Ishikawa (cell line): Measurements from ENCODE around the gene EID1.

ENCODE experiments used
- CEBPB ChIP-seq: IDR thresholded peaks from 2 replicates; pipeline ENCODE4 v1.6.1; 2012
- CREB1 ChIP-seq: IDR thresholded peaks from 2 replicates; pipeline ENCODE4 v1.6.1; 2012; ENCODE audit warnings: low read depth
- EGR1 ChIP-seq: IDR thresholded peaks from 2 replicates; pipeline ENCODE4 v1.6.1; 2012
- EP300 ChIP-seq: IDR thresholded peaks from 2 replicates; pipeline ENCODE4 v1.6.1; 2012; ENCODE audit warnings: borderline replicate concordance
- FOXM1 ChIP-seq: IDR thresholded peaks from 2 replicates; pipeline ENCODE4 v1.6.1; 2012; ENCODE audit warnings: low read depth, borderline replicate concordance
- MAX ChIP-seq: IDR thresholded peaks from 2 replicates; pipeline ENCODE4 v1.6.1; 2012
- NFIC ChIP-seq: IDR thresholded peaks from 2 replicates; pipeline ENCODE4 v1.6.1; 2012
- RAD21 ChIP-seq: IDR thresholded peaks from 2 replicates; pipeline ENCODE4 v1.6.1; 2012; ENCODE audit warnings: low read depth
- TAF1 ChIP-seq: IDR thresholded peaks from 2 replicates; pipeline ENCODE4 v1.6.1; 2012; ENCODE audit warnings: low read depth, mild to moderate bottlenecking
- TCF12 ChIP-seq: IDR thresholded peaks from 2 replicates; pipeline ENCODE4 v1.6.1; 2012; ENCODE audit warnings: low read depth
- TEAD4 ChIP-seq: IDR thresholded peaks from 2 replicates; pipeline ENCODE4 v1.6.1; 2012
- YY1 ChIP-seq: IDR thresholded peaks from 2 replicates; pipeline ENCODE4 v1.6.1; 2012; ENCODE audit warnings: low read depth
- ZBTB7A ChIP-seq: IDR thresholded peaks from 2 replicates; pipeline ENCODE4 v1.6.1; 2012; ENCODE audit warnings: low read depth
- TF ChIP-seq, protein P1 (sequence below): IDR thresholded peaks from 2 replicates; pipeline ENCODE4 v1.6.1; 2012; ENCODE audit warnings: low read depth, mild to moderate bottlenecking
- TF ChIP-seq, protein P2 (sequence below): IDR thresholded peaks from 2 replicates; pipeline ENCODE4 v1.6.1; 2012

Gene EID1

DNA sequence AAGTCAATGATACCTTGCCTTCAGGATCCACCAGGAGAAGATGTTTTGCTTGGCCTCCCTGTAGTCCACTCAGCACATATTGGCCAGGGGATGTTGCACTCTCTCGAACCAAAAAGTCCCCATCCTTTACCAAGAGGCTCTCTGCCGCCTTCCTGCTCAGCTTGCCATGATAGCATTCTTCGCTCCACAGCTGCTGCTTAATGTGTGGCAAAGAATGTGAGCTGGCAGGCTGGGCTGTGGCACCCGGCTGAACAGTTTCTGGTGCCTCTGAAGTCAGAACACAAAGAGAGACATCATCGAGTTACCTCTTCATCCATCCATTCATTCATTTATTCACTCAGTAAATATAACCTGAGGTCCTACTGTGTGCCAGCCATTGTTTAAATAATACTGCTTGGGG, 43.2 kb upstream of the EID1 start:
- TF ChIP-seq ZBTB7A (no peak), CREB1 (no peak), YY1 (no peak), FOXM1 (no peak), TAF1 (no peak), EP300 (no peak), RAD21 (no peak), CEBPB (no peak), MAX (no peak), EGR1 (no peak), TEAD4 (no peak), NFIC (no peak), TCF12 (no peak)
- TF ChIP-seq, protein P1, sequence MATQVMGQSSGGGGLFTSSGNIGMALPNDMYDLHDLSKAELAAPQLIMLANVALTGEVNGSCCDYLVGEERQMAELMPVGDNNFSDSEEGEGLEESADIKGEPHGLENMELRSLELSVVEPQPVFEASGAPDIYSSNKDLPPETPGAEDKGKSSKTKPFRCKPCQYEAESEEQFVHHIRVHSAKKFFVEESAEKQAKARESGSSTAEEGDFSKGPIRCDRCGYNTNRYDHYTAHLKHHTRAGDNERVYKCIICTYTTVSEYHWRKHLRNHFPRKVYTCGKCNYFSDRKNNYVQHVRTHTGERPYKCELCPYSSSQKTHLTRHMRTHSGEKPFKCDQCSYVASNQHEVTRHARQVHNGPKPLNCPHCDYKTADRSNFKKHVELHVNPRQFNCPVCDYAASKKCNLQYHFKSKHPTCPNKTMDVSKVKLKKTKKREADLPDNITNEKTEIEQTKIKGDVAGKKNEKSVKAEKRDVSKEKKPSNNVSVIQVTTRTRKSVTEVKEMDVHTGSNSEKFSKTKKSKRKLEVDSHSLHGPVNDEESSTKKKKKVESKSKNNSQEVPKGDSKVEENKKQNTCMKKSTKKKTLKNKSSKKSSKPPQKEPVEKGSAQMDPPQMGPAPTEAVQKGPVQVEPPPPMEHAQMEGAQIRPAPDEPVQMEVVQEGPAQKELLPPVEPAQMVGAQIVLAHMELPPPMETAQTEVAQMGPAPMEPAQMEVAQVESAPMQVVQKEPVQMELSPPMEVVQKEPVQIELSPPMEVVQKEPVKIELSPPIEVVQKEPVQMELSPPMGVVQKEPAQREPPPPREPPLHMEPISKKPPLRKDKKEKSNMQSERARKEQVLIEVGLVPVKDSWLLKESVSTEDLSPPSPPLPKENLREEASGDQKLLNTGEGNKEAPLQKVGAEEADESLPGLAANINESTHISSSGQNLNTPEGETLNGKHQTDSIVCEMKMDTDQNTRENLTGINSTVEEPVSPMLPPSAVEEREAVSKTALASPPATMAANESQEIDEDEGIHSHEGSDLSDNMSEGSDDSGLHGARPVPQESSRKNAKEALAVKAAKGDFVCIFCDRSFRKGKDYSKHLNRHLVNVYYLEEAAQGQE = no peak
- TF ChIP-seq, protein P2, sequence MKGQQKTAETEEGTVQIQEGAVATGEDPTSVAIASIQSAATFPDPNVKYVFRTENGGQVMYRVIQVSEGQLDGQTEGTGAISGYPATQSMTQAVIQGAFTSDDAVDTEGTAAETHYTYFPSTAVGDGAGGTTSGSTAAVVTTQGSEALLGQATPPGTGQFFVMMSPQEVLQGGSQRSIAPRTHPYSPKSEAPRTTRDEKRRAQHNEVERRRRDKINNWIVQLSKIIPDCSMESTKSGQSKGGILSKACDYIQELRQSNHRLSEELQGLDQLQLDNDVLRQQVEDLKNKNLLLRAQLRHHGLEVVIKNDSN = no peak

DNA sequence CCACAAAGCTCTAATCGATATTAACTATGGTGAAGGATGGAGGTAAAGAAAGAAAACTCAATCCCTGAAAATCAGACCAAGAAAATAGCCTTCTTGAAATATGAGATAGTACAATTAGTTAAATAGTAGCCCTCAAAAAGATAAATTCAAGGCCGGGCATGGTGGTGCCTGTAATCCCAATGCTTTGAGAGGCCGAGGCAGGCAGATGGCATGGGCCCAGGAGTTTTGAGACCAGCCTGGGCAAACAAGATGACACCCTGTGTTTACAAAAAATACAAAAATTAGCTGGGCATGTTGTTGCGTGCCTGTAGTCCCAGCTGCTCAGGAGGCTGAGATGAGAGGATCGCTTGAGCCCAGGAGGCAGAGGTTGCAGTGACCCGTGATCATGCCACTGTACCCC, 35.4 kb upstream of the EID1 start:
- no peak for TF ChIP-seq RAD21
- no peak for TF ChIP-seq MAX
- TF ChIP-seq TCF12 = no peak
- no peak for TF ChIP-seq NFIC
- no peak for TF ChIP-seq CREB1
- TF ChIP-seq FOXM1 = no peak
- TF ChIP-seq ZBTB7A = no peak
- TF ChIP-seq TEAD4 = no peak
- TF ChIP-seq, protein P1 = no peak
- TF ChIP-seq, protein P2 = no peak
- TF ChIP-seq TAF1 = no peak
- no peak for TF ChIP-seq YY1

DNA sequence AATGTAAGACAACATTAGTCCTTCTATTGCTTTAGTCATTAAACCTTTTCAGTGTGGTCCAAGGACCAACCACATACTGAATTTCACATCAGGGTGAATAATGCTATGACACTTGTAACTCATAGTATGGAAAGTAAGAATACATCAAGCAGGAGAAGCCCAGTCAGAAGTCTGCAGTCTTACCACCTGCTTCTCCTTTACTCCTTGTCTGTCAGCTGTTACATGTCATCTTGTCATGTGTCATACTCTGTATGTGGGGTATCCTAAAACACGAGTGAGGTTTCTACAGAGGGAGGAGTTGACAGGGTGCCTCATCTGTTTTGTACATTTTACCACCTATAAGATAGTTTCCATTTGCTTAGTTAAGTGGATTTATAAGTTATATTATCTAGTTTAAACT, 32.8 kb upstream of the EID1 start:
- TF ChIP-seq FOXM1 (no peak), YY1 (no peak), ZBTB7A (no peak), CEBPB (no peak), RAD21 (no peak), EP300 (no peak), MAX (no peak), EGR1 (no peak), TEAD4 (no peak), TAF1 (no peak), NFIC (no peak), TCF12 (no peak), CREB1 (no peak)
- TF ChIP-seq, protein P1 = no peak
- TF ChIP-seq, protein P2 = no peak

GRCh38 chr15:48850648-48851047, 27.3 kb upstream of the EID1 start:
- TF ChIP-seq RAD21 (no peak), ZBTB7A (no peak), TAF1 (no peak), TCF12 (no peak), MAX (no peak), EGR1 (no peak), FOXM1 (no peak), NFIC (no peak), CREB1 (no peak), EP300 (no peak), CEBPB (no peak), TEAD4 (no peak), YY1 (no peak)
- TF ChIP-seq, protein P2 = no peak
- TF ChIP-seq, protein P1 = no peak
